ENCODE measurements around the gene FEM1B.

- TF ChIP-seq MAZ (IDR thresholded peaks at IDR 0.05; ENCODE audit: borderline replicate concordance, low read depth, low read length) (no peak), HOXA7 (CRISPR knock-in tag; IDR thresholded peaks at IDR 0.05) (no peak)
These were observed 38.0 kb downstream of the FEM1B start for GRCh38 chr15:68315495-68316031.
